ENCODE results near the gene NRG3.

Gene NRG3

GRCh38 chr10:82505009-82505408 is 630.0 kb downstream of the NRG3 start:
- Histone ChIP-seq H3K4me1 (ENCODE audit: insufficient read depth, low read length) (no peaks in the 10 kb centered on the region), H3K9ac (ENCODE audit: low read depth, low read length) (no peak overlapping the region), H3K4me3 (ENCODE audit: low read length) (no peak overlapping the region), H3K36me3 (ENCODE audit: insufficient read depth, low read depth, low read length) (no peaks in the 10 kb centered on the region), H3K9me3 (ENCODE audit: insufficient read depth, low read depth, low read length) (no peaks in the 10 kb centered on the region), H3K27ac (ENCODE audit: low read length) (no peak overlapping the region), H3K27me3 (ENCODE audit: insufficient read depth, low read length) (no peaks in the 10 kb centered on the region)

GRCh38 chr10:82506680-82507376 is 631.8 kb downstream of the NRG3 start:
- no peak overlapping the region for H3K27ac ChIP-seq (ENCODE audit: low read length)
- no peaks in the 10 kb centered on the region for H3K4me1 ChIP-seq (ENCODE audit: insufficient read depth, low read length)
- H3K27me3 ChIP-seq (ENCODE audit: insufficient read depth, low read length): no peaks in the 10 kb centered on the region
- H3K9ac ChIP-seq (ENCODE audit: low read depth, low read length): no peak overlapping the region
- no peaks in the 10 kb centered on the region for H3K9me3 ChIP-seq (ENCODE audit: insufficient read depth, low read depth, low read length)
- no peak overlapping the region for H3K4me3 ChIP-seq (ENCODE audit: low read length)
- no peaks in the 10 kb centered on the region for H3K36me3 ChIP-seq (ENCODE audit: insufficient read depth, low read depth, low read length)

GRCh38 chr10:82515256-82515655 is 640.3 kb downstream of the NRG3 start:
- no peak overlapping the region for H3K9ac ChIP-seq (ENCODE audit: low read depth, low read length)
- H3K27me3 ChIP-seq (ENCODE audit: insufficient read depth, low read length): no peaks in the 10 kb centered on the region
- no peak overlapping the region for H3K4me3 ChIP-seq (ENCODE audit: low read length)
- no peaks in the 10 kb centered on the region for H3K9me3 ChIP-seq (ENCODE audit: insufficient read depth, low read depth, low read length)
- H3K27ac ChIP-seq (ENCODE audit: low read length): no peak overlapping the region
- no peaks in the 10 kb centered on the region for H3K4me1 ChIP-seq (ENCODE audit: insufficient read depth, low read length)
- no peaks in the 10 kb centered on the region for H3K36me3 ChIP-seq (ENCODE audit: insufficient read depth, low read depth, low read length)

- no peaks in the 10 kb centered on the region for H3K27me3 ChIP-seq (ENCODE audit: insufficient read depth, low read length)
- H3K9ac ChIP-seq (ENCODE audit: low read depth, low read length): no peak overlapping the region
- H3K4me3 ChIP-seq (ENCODE audit: low read length): no peak overlapping the region
- H3K27ac ChIP-seq (ENCODE audit: low read length): no peak overlapping the region
- peaks cover 11% of the 10 kb centered on the region for H3K4me1 ChIP-seq (ENCODE audit: insufficient read depth, low read length)
- H3K36me3 ChIP-seq (ENCODE audit: insufficient read depth, low read depth, low read length): no peaks in the 10 kb centered on the region
- H3K9me3 ChIP-seq (ENCODE audit: insufficient read depth, low read depth, low read length): no peaks in the 10 kb centered on the region
These were observed 654.1 kb downstream of the NRG3 start for GRCh38 chr10:82529062-82529461.

GRCh38 chr10:82535457-82535856 is 660.5 kb downstream of the NRG3 start:
- no peaks in the 10 kb centered on the region for H3K9me3 ChIP-seq (ENCODE audit: insufficient read depth, low read depth, low read length)
- H3K27ac ChIP-seq (ENCODE audit: low read length): no peak overlapping the region

GRCh38 chr10:82536668-82537067 is 661.7 kb downstream of the NRG3 start:
- Histone ChIP-seq H3K4me1 (ENCODE audit: insufficient read depth, low read length) (peaks cover 24% of the 10 kb centered on the region), H3K36me3 (ENCODE audit: insufficient read depth, low read depth, low read length) (no peaks in the 10 kb centered on the region), H3K9ac (ENCODE audit: low read depth, low read length) (no peak overlapping the region), H3K27me3 (ENCODE audit: insufficient read depth, low read length) (no peaks in the 10 kb centered on the region), H3K27ac (ENCODE audit: low read length) (no peak overlapping the region), H3K4me3 (ENCODE audit: low read length) (no peak overlapping the region), H3K9me3 (ENCODE audit: insufficient read depth, low read depth, low read length) (no peaks in the 10 kb centered on the region)

More at GRCh38 chr10:82535457-82535856, 660.5 kb downstream of the NRG3 start:
- Histone ChIP-seq H3K4me3 (ENCODE audit: low read length) (no peak overlapping the region), H3K36me3 (ENCODE audit: insufficient read depth, low read depth, low read length) (no peaks in the 10 kb centered on the region), H3K4me1 (ENCODE audit: insufficient read depth, low read length) (peaks cover 24% of the 10 kb centered on the region), H3K27me3 (ENCODE audit: insufficient read depth, low read length) (no peaks in the 10 kb centered on the region), H3K9ac (ENCODE audit: low read depth, low read length) (no peak overlapping the region)

GRCh38 chr10:82538272-82538671 is 663.3 kb downstream of the NRG3 start:
- Histone ChIP-seq H3K9ac (ENCODE audit: low read depth, low read length) (no peak overlapping the region), H3K4me3 (ENCODE audit: low read length) (no peak overlapping the region), H3K27ac (ENCODE audit: low read length) (no peak overlapping the region), H3K9me3 (ENCODE audit: insufficient read depth, low read depth, low read length) (no peaks in the 10 kb centered on the region), H3K4me1 (ENCODE audit: insufficient read depth, low read length) (peaks cover 17% of the 10 kb centered on the region), H3K36me3 (ENCODE audit: insufficient read depth, low read depth, low read length) (no peaks in the 10 kb centered on the region), H3K27me3 (ENCODE audit: insufficient read depth, low read length) (no peaks in the 10 kb centered on the region)

- H3K27ac ChIP-seq (ENCODE audit: low read length): no peak overlapping the region
- H3K27me3 ChIP-seq (ENCODE audit: insufficient read depth, low read length): no peaks in the 10 kb centered on the region
- H3K36me3 ChIP-seq (ENCODE audit: insufficient read depth, low read depth, low read length): no peaks in the 10 kb centered on the region
- no peak overlapping the region for H3K9ac ChIP-seq (ENCODE audit: low read depth, low read length)
- no peak overlapping the region for H3K4me3 ChIP-seq (ENCODE audit: low read length)
- H3K4me1 ChIP-seq (ENCODE audit: insufficient read depth, low read length): peaks cover 3% of the 10 kb centered on the region; the same call in 1 of the 2 replicates
- H3K9me3 ChIP-seq (ENCODE audit: insufficient read depth, low read depth, low read length): no peaks in the 10 kb centered on the region
These were observed 668.6 kb downstream of the NRG3 start for GRCh38 chr10:82543631-82544030.

- H3K36me3 ChIP-seq (ENCODE audit: insufficient read depth, low read depth, low read length): no peaks in the 10 kb centered on the region
- H3K4me3 ChIP-seq (ENCODE audit: low read length): no peak overlapping the region
- H3K9ac ChIP-seq (ENCODE audit: low read depth, low read length): no peak overlapping the region
These were observed 669.4 kb downstream of the NRG3 start for GRCh38 chr10:82544377-82544776.

GRCh38 chr10:82551506-82551905 is 676.5 kb downstream of the NRG3 start:
- Histone ChIP-seq H3K9me3 (ENCODE audit: insufficient read depth, low read depth, low read length) (no peaks in the 10 kb centered on the region), H3K4me3 (ENCODE audit: low read length) (no peak overlapping the region), H3K27me3 (ENCODE audit: insufficient read depth, low read length) (no peaks in the 10 kb centered on the region), H3K27ac (ENCODE audit: low read length) (no peak overlapping the region), H3K4me1 (ENCODE audit: insufficient read depth, low read length) (no peaks in the 10 kb centered on the region), H3K9ac (ENCODE audit: low read depth, low read length) (no peak overlapping the region), H3K36me3 (ENCODE audit: insufficient read depth, low read depth, low read length) (no peaks in the 10 kb centered on the region)

More at GRCh38 chr10:82544377-82544776, 669.4 kb downstream of the NRG3 start:
- Histone ChIP-seq H3K27me3 (ENCODE audit: insufficient read depth, low read length) (no peaks in the 10 kb centered on the region), H3K27ac (ENCODE audit: low read length) (no peak overlapping the region), H3K4me1 (ENCODE audit: insufficient read depth, low read length) (no peaks in the 10 kb centered on the region; the same call in 1 of the 2 replicates), H3K9me3 (ENCODE audit: insufficient read depth, low read depth, low read length) (no peaks in the 10 kb centered on the region)

- Histone ChIP-seq H3K27me3 (ENCODE audit: insufficient read depth, low read length) (no peaks in the 10 kb centered on the region), H3K4me1 (ENCODE audit: insufficient read depth, low read length) (no peaks in the 10 kb centered on the region), H3K4me3 (ENCODE audit: low read length) (no peak overlapping the region), H3K9ac (ENCODE audit: low read depth, low read length) (no peak overlapping the region), H3K27ac (ENCODE audit: low read length) (no peak overlapping the region), H3K36me3 (ENCODE audit: insufficient read depth, low read depth, low read length) (no peaks in the 10 kb centered on the region), H3K9me3 (ENCODE audit: insufficient read depth, low read depth, low read length) (no peaks in the 10 kb centered on the region)
These were observed 677.3 kb downstream of the NRG3 start for GRCh38 chr10:82552267-82552666.

GRCh38 chr10:82554381-82554780 is 679.4 kb downstream of the NRG3 start:
- H3K9me3 ChIP-seq (ENCODE audit: insufficient read depth, low read depth, low read length): no peaks in the 10 kb centered on the region
- no peaks in the 10 kb centered on the region for H3K36me3 ChIP-seq (ENCODE audit: insufficient read depth, low read depth, low read length)

More at GRCh38 chr10:82554381-82554780, 679.4 kb downstream of the NRG3 start:
- no peaks in the 10 kb centered on the region for H3K4me1 ChIP-seq (ENCODE audit: insufficient read depth, low read length)
- H3K27me3 ChIP-seq (ENCODE audit: insufficient read depth, low read length): no peaks in the 10 kb centered on the region
- H3K9ac ChIP-seq (ENCODE audit: low read depth, low read length): no peak overlapping the region
- H3K27ac ChIP-seq (ENCODE audit: low read length): no peak overlapping the region
- no peak overlapping the region for H3K4me3 ChIP-seq (ENCODE audit: low read length)

All from iPS-20b (cell line).